Vagina (tissue), 2 donors: ENCODE measurements around the gene FUT1. TPM values are rescaled to one million over a fixed set of nuclear protein-coding genes. Genes with fewer than 3 reads are reported as not detected.

Experiments used
- DNase-seq, 2 donors: peaks; one replicate each; pipeline ENCODE4 v3.0.0-alpha.2; 2017; ENCODE audit errors: extremely low spot score in 2 of 2
- H3K27ac ChIP-seq: fragments of 200-600 bp; sonication (generic); one replicate; pipeline ENCODE4 v1.5.1; 2019
- H3K27me3 ChIP-seq: fragments of 200-600 bp; sonication (generic); one replicate; pipeline ENCODE4 v1.5.1; 2019
- H3K36me3 ChIP-seq, 2 donors: fragments of 200-600 bp; sonication (generic); one replicate each; pipeline ENCODE4 v1.5.1; 2017 to 2019
- H3K4me1 ChIP-seq: fragments of 200-600 bp; sonication (generic); one replicate; pipeline ENCODE4 v1.5.1; 2019
- H3K4me3 ChIP-seq, 2 donors: fragments of 200-600 bp; sonication (generic); 1 replicate in 1 of 2; 2 replicates in 1 of 2; pipeline ENCODE4 v1.5.1; 2016 to 2019
- H3K9me3 ChIP-seq: fragments of 200-600 bp; sonication (generic); one replicate; pipeline ENCODE4 v1.5.1; 2019
- CTCF ChIP-seq, 3 experiments: fragments of 450-650 bp in 2 of 3; fragments of 200-600 bp in 1 of 3; sonication (generic) in 1 of 3; IDR thresholded peaks; one replicate each; pipeline ENCODE4 v1.5.1; 2017 to 2019; ENCODE audit warnings: antibody characterized with exemption in 3 of 3, mild to moderate bottlenecking in 2 of 3, moderate library complexity in 2 of 3
- POLR2A ChIP-seq, 2 donors: fragments of 450-650 bp; IDR thresholded peaks; one replicate each; pipeline ENCODE4 v1.6.1; 2017; ENCODE audit warnings: antibody characterized with exemption in 2 of 2, mild to moderate bottlenecking in 2 of 2, moderate library complexity in 2 of 2
- POLR2AphosphoS5 ChIP-seq, 2 donors: sonication (generic); formaldehyde crosslinking; IDR thresholded peaks; one replicate each; pipeline ENCODE4 v1.9.0; 2017; ENCODE audit warnings: antibody characterized with exemption in 2 of 2, mild to moderate bottlenecking in 2 of 2, low read depth in 1 of 2; ENCODE audit not compliant: insufficient read depth in 1 of 2
- intact Hi-C: fragments of 100-400 bp; cut with DNase I; formaldehyde crosslinking; loops from one replicate; pipeline ENCODE4 v1.15.1; 2023
- total RNA-seq: library from RNA; depleted of rRNA; stranded (reverse); fragments of >200 nt; gene quantifications from one replicate; pipeline ENCODE4 v1.2.3, GENCODE V29; 2016

FUT1 gene
- total RNA-seq, 1 donor from 2014 or later: 6.4 TPM

- H3K27me3 ChIP-seq: no peaks in the 10 kb centered on the region
- H3K4me1 ChIP-seq: peaks cover 20% of the 10 kb centered on the region
- no peak overlapping the region for H3K27ac ChIP-seq
- no peaks in the 10 kb centered on the region for H3K9me3 ChIP-seq
- H3K36me3 ChIP-seq: no peaks in the 10 kb centered on the region
- no peak overlapping the region for H3K4me3 ChIP-seq
- TF ChIP-seq POLR2AphosphoS5 (IDR thresholded peaks at IDR 0.05; ENCODE audit: insufficient read depth in 1 of 2, low read depth in 1 of 2) (no peak), CTCF (IDR thresholded peaks at IDR 0.05) (no peak), POLR2A (IDR thresholded peaks at IDR 0.05) (no peak)
- intact Hi-C loops: no loop called here
- no peak for DNase-seq
Measured at GRCh38 chr19:48777720-48778119, 25.3 kb upstream of the FUT1 start.

- DNase-seq: no peak
- intact Hi-C loops: no loop called here
- no peak overlapping the region for H3K27ac ChIP-seq
Measured at GRCh38 chr19:48777139-48777538, 24.7 kb upstream of the FUT1 start.

GRCh38 chr19:48772503-48772953, 20.1 kb upstream of the FUT1 start:
- no peak for TF ChIP-seq POLR2AphosphoS5 (IDR thresholded peaks at IDR 0.05; ENCODE audit: insufficient read depth in 1 of 2, low read depth in 1 of 2)
- TF ChIP-seq POLR2A (IDR thresholded peaks at IDR 0.05): no peak
- TF ChIP-seq CTCF (IDR thresholded peaks at IDR 0.05): no peak
- H3K36me3 ChIP-seq: no peaks in the 10 kb centered on the region
- no peaks in the 10 kb centered on the region for H3K4me1 ChIP-seq
- no peak overlapping the region for H3K4me3 ChIP-seq
- no peak for DNase-seq
- H3K27ac ChIP-seq: no peak overlapping the region
- no peaks in the 10 kb centered on the region for H3K9me3 ChIP-seq
- no peaks in the 10 kb centered on the region for H3K27me3 ChIP-seq
- intact Hi-C loops: no loop called here

More at GRCh38 chr19:48777139-48777538, 24.7 kb upstream of the FUT1 start:
- no peak for TF ChIP-seq POLR2AphosphoS5 (IDR thresholded peaks at IDR 0.05; ENCODE audit: insufficient read depth in 1 of 2, low read depth in 1 of 2)
- no peaks in the 10 kb centered on the region for H3K36me3 ChIP-seq
- H3K4me3 ChIP-seq: no peak overlapping the region
- H3K9me3 ChIP-seq: no peaks in the 10 kb centered on the region
- H3K27me3 ChIP-seq: no peaks in the 10 kb centered on the region
- H3K4me1 ChIP-seq: peaks cover 17% of the 10 kb centered on the region

GRCh38 chr19:48770734-48771472, 18.5 kb upstream of the FUT1 start:
- Histone ChIP-seq H3K4me3 (no peak overlapping the region), H3K4me1 (no peaks in the 10 kb centered on the region), H3K27me3 (no peaks in the 10 kb centered on the region), H3K27ac (peak overlapping the region; percentile 5), H3K9me3 (no peaks in the 10 kb centered on the region), H3K36me3 (no peaks in the 10 kb centered on the region)
- intact Hi-C loops: no loop called here
- TF ChIP-seq POLR2A (IDR thresholded peaks at IDR 0.05) (no peak), POLR2AphosphoS5 (IDR thresholded peaks at IDR 0.05; ENCODE audit: insufficient read depth in 1 of 2, low read depth in 1 of 2) (peak; percentile 21 to 59), CTCF (IDR thresholded peaks at IDR 0.05) (no peak)
- no peak for DNase-seq

GRCh38 chr19:48770266-48770665, 17.8 kb upstream of the FUT1 start:
- no peaks in the 10 kb centered on the region for H3K27me3 ChIP-seq
- H3K4me1 ChIP-seq: no peaks in the 10 kb centered on the region
- no peak overlapping the region for H3K27ac ChIP-seq
- H3K36me3 ChIP-seq: no peaks in the 10 kb centered on the region
- intact Hi-C loops: no loop called here
- DNase-seq: no peak
- H3K4me3 ChIP-seq: no peak overlapping the region
- TF ChIP-seq CTCF (IDR thresholded peaks at IDR 0.05): no peak
- no peak for TF ChIP-seq POLR2AphosphoS5 (IDR thresholded peaks at IDR 0.05; ENCODE audit: insufficient read depth in 1 of 2, low read depth in 1 of 2)
- no peak for TF ChIP-seq POLR2A (IDR thresholded peaks at IDR 0.05)
- H3K9me3 ChIP-seq: no peaks in the 10 kb centered on the region
